ENCODE measurements around the gene GRAP2. TPM values are rescaled to one million over a fixed set of nuclear protein-coding genes. Genes with fewer than 3 reads are reported as not detected.

GRAP2 gene
- polyA plus RNA-seq, 1 donor (not counting 4 experiments of a cell fraction or from before 2014, with no cell fraction given) = not detected

- TF ChIP-seq CTCF (optimal IDR thresholded peaks at IDR 0.05 in 1 of 3, IDR thresholded peaks at IDR 0.05 in 1 of 3, conservative IDR thresholded peaks at IDR 0.05 in 1 of 3; ENCODE audit: extremely low read depth in 1 of 3, insufficient read depth in 2 of 3, low read length in 3 of 3) = no peak
- TF ChIP-seq EZH2 (IDR thresholded peaks at IDR 0.05; ENCODE audit: low read length) = no peak
- peaks cover 4% of the 10 kb centered on the region for H3K4me1 ChIP-seq (ENCODE audit: control insufficient read depth, extremely low read depth, insufficient read depth, low read length)
- no peaks in the 10 kb centered on the region for H3K9me3 ChIP-seq (ENCODE audit: control insufficient read depth, low read depth, low read length)
- H3K4me2 ChIP-seq (ENCODE audit: control insufficient read depth, extremely low read depth, insufficient read depth, low read depth, low read length) = no peak overlapping the region
- no peaks in the 10 kb centered on the region for H3K79me2 ChIP-seq (ENCODE audit: control insufficient read depth, insufficient read depth, low read length)
- H3K27me3 ChIP-seq (ENCODE audit: control insufficient read depth, extremely low read depth, insufficient read depth, low read length) = peaks cover 16% of the 10 kb centered on the region
- no peaks in the 10 kb centered on the region for H3K36me3 ChIP-seq (ENCODE audit: control insufficient read depth in 2 of 2, extremely low read depth in 1 of 2, insufficient read depth in 2 of 2, low read length in 2 of 2)
- FAIRE-seq = no peak
- no peak overlapping the region for H2AFZ ChIP-seq (ENCODE audit: control insufficient read depth, low read length)
- H4K20me1 ChIP-seq (ENCODE audit: control insufficient read depth, extremely low read depth, insufficient read depth, low read length) = no peaks in the 10 kb centered on the region
- no peak for DNase-seq (ENCODE audit: low read depth, low spot score)
- H3K4me3 ChIP-seq (ENCODE audit: control insufficient read depth in 2 of 3, extremely low read depth in 1 of 3, insufficient read depth in 2 of 3, low read depth in 1 of 3, low read length in 3 of 3) = no peak overlapping the region
- no peaks in the 10 kb centered on the region for H3K9me1 ChIP-seq (ENCODE audit: control insufficient read depth, extremely low read depth, insufficient read depth, low read length)
- no peak overlapping the region for H3K27ac ChIP-seq (ENCODE audit: control insufficient read depth, insufficient read depth, low read length)
- no peak overlapping the region for H3K9ac ChIP-seq (ENCODE audit: control insufficient read depth, extremely low read depth, insufficient read depth, low read length)
- dilution Hi-C loops (cut with MboI; ENCODE audit: extremely low pct_ligation_motif_present, low sequenced_read_pairs) = no loop called here
Observed at GRCh38 chr22:39979048-39979447, 78.2 kb downstream of the GRAP2 start.

- Histone ChIP-seq H3K27ac (ENCODE audit: control insufficient read depth, insufficient read depth, low read length) (no peak overlapping the region), H3K9me3 (ENCODE audit: control insufficient read depth, low read depth, low read length) (no peaks in the 10 kb centered on the region), H2AFZ (ENCODE audit: control insufficient read depth, low read length) (no peak overlapping the region), H3K9me1 (ENCODE audit: control insufficient read depth, extremely low read depth, insufficient read depth, low read length) (no peaks in the 10 kb centered on the region), H3K27me3 (ENCODE audit: control insufficient read depth, extremely low read depth, insufficient read depth, low read length) (peaks cover 16% of the 10 kb centered on the region), H3K4me3 (ENCODE audit: control insufficient read depth in 2 of 3, extremely low read depth in 1 of 3, insufficient read depth in 2 of 3, low read depth in 1 of 3, low read length in 3 of 3) (no peak overlapping the region), H4K20me1 (ENCODE audit: control insufficient read depth, extremely low read depth, insufficient read depth, low read length) (no peaks in the 10 kb centered on the region), H3K9ac (ENCODE audit: control insufficient read depth, extremely low read depth, insufficient read depth, low read length) (no peak overlapping the region), H3K36me3 (ENCODE audit: control insufficient read depth in 2 of 2, extremely low read depth in 1 of 2, insufficient read depth in 2 of 2, low read length in 2 of 2) (no peaks in the 10 kb centered on the region), H3K4me2 (ENCODE audit: control insufficient read depth, extremely low read depth, insufficient read depth, low read depth, low read length) (no peak overlapping the region), H3K4me1 (ENCODE audit: control insufficient read depth, extremely low read depth, insufficient read depth, low read length) (peaks cover 8% of the 10 kb centered on the region), H3K79me2 (ENCODE audit: control insufficient read depth, insufficient read depth, low read length) (no peaks in the 10 kb centered on the region)
- no peak for DNase-seq (ENCODE audit: low read depth, low spot score)
- dilution Hi-C loops (cut with MboI; ENCODE audit: extremely low pct_ligation_motif_present, low sequenced_read_pairs) = no loop called here
- no peak for TF ChIP-seq EZH2 (IDR thresholded peaks at IDR 0.05; ENCODE audit: low read length)
- TF ChIP-seq CTCF (optimal IDR thresholded peaks at IDR 0.05 in 1 of 3, IDR thresholded peaks at IDR 0.05 in 1 of 3, conservative IDR thresholded peaks at IDR 0.05 in 1 of 3; ENCODE audit: extremely low read depth in 1 of 3, insufficient read depth in 2 of 3, low read length in 3 of 3) = no peak
- no peak for FAIRE-seq
Observed at GRCh38 chr22:39979458-39979857, 78.6 kb downstream of the GRAP2 start.

All from keratinocyte (primary cell).